Astrocyte of the hippocampus (primary cell): ENCODE results near the gene RNF213.
"Not testable (repeated sequence)": the region's sequence is repeated elsewhere in the genome, so short reads cannot be mapped to it uniquely, and the experiment has no call there.

Experiments
- DNase-seq: peaks from one replicate; pipeline ENCODE4 v3.0.0; 2011; ENCODE audit warnings: low read depth, low spot score

The RNF213 gene

DNA sequence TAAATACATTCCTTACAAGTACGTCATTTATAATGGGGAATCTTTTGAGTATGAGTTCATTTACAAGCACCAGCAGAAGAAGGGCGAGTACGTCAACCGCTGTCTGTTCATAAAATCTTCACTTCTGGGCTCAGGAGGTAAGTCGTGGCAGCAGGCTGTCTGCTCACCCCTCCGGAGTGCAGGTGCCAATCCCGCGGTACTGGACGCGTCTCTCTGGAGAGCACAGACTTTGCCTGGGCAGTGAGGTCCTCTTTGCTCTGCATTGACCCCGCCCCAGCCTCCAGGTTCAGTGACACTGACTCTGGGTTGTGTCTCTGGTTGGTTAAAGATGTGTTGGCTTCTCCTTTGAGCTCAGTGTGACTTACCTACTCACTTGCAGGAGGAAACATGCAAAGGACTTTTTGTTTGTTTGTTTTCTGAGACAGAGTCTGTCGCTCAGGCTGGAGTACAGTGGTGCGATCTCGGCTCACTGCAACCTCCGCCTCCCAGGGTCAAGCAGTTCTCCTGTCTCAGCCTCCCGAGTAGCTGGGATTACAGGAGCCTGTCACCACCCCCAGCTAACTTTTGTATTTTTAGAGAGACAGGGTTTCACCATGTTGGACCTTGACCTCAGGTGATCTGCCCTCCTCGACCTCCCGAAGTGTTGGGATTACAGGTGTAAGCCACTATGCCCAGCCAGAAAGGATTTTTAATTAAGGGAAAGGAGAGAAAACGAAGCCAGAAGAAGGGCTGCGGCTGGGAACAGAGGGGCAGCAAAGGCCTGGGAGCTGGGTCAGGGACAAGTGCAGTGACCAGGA, 31.2 kb downstream of the RNF213 start:
- no peak for DNase-seq

DNA sequence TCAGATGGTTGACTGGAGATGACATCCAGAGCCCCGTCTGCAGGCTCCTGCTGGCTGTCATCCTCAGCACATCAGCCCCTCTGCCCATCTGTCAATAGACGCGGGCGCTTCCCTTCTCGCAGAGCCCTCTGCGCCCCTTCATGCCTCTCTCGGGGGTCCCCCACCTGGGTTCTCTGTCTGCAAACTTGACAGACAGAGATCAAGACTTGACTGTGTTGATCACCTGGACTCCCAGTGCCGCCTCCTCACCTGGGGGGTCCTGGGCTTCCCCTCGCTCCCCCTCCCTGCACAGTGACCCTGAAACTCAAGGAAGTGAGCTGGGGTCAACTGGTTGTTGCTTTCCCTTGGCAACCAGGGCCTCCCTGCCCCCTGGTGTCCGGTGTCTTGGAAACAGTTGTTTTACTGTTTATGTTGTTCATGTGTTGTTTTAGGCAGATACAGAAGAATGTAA, 31.9 kb downstream of the RNF213 start:
- DNase-seq, result no peak

DNA sequence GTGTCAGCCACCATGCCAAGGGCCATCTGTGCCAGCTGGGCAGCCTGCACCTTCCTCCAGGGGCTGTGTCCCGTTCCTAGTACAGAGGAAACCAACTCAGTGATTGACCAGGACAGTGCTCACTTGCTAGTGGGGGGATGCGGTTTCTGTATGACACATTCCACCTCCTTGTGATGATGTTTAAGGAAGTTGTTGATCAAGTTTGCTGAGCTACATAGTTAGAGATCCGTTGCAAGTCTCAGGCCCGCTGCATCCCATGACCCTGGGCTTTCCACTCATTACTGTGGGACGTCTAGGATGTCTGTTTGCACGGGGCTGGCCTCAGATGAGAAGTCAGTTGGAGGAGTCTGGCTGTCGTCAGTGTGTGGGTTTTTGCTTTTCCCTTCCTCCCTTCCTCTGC, 33.6 kb downstream of the RNF213 start:
- DNase-seq, result no peak

DNA sequence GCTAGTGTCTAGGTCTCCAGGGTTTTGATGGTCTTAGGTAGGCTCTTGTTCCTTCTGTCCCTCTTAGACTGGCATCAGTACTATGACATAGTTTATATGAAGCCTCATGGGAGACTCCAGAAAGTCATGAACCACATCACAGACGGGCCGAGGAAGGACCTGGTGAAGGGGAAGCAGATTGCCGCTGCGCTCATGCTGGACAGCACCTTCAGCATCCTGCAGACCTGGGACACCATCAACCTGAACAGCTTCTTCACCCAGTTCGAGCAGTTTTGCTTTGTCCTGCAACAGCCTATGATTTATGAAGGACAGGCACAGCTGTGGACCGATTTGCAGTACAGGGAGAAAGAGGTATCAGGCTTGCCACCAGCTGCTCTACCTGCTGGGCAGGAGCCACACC, 34.0 kb downstream of the RNF213 start:
- DNase-seq, result no peak

DNA sequence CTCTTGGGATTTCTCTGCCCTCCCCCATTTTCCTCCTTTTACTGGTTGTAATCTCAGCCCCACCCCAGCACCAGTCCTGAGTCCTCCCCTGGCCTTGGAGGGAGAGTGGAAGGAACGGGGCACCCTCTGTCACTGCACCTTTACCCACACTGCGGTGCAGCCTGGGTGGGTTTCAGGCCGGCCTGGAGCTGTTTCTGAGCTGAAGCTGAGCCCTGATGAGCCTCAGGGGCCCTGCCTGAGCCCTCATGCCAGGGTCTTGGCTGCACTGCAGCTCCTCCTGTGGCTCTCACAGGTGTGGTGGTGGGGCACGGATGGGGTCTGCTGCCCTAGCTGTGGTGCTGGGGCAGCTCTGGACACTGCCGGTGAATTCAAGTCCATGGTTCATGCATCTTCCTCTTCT, 34.5 kb downstream of the RNF213 start:
- no peak for DNase-seq

DNA sequence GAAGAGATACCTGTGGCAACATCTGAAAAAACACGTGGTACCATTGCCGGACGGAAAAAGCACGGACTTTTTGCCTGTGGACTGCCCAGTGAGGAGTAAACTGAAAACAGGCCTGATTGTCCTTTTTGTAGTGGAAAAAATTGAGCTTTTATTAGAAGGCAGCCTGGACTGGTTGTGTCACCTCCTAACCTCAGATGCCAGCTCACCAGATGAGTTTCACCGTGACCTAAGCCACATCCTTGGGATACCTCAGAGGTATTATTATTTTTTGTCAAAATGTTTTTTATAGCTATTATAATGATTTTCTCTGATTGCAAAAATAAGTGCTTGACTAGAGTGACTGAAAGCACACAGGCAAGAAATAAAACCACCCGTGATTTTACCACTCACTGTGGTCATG, 34.9 kb downstream of the RNF213 start:
- DNase-seq, result no peak

DNA sequence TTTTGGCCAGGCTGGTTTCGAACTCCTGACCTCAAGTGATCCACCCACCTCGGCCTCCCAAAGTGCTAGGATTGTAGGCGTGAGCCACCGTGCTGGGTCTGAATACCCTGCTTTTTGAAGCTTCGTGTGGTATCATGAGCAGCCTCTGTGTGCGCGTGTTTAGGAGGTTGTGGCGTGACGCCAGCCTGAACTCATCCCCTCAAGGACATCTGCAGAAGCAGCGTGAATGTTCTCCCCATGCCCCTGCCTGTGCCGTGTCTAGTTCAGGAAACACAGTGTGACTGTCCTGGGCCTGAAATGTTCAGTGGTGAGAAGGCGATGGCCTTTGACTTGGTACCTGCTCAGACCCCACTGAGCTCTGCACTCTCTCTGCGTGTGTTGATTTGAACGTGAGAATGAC, 35.6 kb downstream of the RNF213 start:
- DNase-seq, result no peak

DNA sequence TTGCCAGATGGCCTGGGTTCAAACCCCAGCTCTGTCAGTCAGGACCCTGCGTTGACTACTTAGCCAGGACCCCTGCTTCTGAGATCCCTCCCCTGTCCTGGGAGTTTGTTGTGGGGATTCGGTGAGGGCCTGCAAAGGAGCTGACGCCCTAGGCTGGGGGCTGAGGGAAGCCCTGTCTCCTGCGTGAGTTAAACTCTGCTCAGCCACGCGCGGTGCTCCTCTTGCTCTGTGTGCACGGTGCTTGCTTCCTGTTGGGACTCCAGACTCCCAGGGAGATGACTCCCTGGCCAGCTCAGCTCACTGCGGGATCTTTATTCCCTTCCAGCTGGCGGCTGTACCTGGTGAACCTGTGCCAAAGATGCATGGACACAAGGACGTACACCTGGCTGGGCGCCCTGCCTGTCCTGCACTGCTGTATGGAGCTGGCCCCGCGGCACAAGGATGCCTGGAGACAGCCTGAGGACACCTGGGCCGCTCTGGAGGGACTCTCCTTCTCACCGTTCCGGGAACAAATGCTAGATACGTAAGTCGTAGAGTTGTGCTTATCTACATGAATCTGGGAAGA, 37.4 kb downstream of the RNF213 start:
- no peak for DNase-seq

DNA sequence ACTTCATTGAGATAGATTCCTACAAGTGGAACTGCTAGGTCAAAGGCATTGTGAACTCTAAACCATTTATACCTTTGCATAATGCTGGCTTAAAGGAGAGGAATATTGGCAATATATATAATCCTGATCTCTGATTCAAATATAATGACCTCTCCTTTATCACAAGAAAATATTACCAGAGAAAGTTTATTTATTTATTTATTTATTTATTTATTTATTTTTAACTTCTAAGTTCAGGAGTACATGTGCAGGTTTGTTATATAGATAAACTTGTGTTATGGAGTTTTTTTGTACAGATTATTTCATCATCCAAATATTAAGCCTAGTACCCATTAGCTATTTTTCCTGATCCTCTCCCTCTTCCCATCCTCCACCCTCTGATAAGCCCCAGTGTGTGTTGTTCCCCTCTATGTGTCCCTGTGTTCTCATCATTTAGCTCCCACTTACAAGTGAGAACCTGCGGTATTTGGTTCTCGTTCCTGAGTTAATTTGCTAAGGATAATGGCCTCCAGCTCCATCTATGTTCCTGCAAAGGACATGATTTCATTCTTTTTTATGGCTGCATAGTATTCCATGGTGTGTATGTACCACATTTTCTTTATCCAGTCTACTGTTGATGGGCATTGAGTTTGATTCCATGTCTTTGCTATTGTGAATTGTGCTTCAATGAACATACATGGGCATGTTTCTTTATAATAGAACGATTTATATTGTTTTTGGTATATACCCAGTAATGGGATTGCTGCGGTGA, 38.9 kb downstream of the RNF213 start:
- not testable (repeated sequence) for DNase-seq

DNA sequence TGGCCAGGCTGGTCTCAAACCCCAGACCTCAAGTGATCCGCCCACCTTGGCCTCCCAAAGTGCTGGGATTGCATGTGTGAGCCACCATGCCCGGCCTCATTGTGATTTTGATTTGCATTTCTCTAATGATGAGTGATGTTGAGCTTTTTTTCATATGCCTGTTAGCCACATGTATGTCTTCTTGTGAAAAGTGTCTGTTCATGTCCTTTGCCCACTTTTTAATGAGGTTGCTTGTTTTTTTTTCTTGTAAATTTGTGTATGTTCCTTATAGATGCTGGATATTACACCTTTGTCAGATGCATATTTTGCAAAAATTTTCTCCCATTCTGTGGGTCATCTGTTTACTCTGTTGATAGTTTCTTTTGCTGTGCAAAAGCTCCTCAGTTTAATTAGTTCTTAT, 40.1 kb downstream of the RNF213 start:
- DNase-seq, result not testable (repeated sequence)

DNA sequence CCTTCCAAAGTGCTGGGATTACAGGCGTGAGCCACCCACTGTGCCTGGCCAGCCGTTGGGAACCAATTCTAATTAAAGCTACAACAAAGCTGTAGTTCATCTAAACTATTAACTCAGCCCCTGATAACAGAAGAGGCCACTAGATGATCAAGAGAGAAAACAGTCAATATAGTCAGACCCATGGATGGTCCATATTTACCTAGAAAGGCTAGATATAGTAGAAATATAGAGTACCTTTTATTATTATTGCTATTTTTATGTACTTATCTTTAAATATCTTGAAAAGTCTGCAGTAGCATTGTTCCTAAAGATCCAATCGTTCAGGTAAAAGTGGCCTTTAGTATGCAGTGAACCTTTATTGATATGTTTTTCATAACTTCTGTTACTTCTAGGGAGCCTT, 43.2 kb downstream of the RNF213 start:
- no peak for DNase-seq

DNA sequence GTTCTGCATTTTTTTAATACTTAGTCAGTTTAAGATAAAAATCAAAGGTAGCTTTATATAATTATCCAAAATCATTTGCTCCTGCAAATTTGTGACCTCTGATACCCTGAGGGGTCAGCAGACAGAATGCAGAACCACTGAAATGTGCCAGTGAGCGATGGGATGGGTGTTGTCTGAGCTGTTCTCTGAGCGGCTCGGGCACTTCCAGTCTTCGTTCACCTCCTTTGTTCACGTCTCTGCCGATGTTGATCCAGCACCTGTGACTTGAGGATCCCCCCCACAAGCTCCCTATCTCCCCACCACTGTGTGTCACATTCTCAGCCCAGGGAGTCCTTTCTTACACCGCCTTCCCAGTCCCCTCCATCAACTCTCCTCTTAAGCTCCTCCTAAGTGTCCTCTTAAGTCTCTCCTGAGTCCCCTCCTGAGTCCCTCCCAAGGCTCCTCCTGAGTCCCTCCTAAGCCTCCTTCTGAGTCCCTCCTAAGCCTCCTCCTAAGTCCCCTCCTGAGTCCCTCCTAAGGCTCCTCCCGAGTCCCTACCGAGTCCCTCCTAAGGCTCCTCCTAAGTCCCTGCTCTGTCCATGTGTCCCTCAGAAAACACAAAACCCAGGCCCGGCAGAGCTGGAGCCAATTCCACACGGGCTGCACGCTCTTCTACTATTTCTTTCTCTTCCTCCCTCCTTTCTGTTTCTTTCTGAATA, 47.5 kb downstream of the RNF213 start:
- no peak for DNase-seq

DNA sequence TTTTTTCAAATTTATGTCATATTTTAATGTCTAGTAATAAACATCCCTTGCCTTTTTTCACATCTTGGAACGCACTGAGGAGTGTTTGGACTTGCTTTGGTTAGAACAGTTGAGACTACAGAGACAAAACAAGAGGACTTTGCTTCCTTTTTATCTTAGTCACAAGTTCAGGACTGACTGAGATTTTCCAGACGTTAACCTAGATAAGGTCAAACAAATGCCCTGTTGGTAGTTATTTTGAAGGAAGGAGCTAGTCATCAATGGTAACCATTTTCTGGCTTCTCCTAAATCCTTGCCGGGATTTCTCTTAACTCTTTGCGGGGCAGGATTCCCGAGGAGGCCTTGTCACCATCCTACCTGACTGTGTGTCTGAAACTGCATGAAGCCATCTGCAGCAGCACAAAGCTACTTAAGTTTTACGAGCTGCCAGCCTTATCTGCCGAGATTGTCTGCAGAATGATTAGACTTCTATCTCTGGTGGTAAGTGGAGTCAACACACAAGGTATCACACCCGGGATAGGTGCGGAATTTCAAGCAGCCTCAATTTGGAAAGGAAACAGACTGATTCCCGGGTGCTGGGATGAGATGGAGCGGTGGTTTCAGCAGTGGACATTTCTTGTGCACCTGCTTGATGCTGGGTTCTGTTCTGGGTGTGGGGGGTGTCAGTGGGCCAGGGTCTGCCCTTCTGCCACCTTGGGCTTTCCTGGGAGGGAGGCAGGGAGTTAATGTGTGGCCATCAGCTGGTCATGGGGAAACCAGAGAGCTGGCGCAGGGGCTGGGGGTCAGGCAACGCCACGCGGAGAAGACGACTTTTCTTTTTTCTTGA, 48.3 kb downstream of the RNF213 start:
- no peak for DNase-seq

DNA sequence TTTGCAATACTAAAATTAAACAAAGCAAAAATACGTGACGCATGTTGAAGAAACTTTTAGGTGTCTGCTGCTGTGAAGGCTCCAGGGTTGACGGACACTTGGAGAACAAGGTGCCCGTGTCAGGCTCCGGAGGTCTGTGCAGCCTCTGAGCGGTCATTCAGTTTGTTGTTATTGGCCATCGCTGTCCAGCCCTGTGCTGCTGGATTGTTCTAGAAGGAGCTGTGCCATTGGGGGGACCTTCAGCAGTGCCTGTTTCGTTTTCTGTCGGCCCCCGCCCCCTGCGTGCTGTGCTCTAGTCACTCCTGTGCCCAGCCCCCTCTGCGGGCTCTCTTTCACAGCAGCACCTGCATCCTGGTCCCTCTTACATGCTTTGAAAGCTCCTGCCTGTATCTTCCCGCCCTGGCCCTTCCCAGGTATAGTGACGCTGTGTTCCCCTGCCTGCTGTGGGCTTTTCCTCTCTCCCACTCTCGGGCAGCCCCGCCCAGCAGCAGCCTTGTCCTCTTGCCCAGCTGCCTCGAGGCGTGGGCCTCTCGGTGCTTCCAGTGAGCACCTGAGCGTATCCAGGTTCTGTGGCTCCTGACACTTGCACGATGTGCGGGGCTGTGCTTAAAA, 50.7 kb downstream of the RNF213 start:
- no peak for DNase-seq

DNA sequence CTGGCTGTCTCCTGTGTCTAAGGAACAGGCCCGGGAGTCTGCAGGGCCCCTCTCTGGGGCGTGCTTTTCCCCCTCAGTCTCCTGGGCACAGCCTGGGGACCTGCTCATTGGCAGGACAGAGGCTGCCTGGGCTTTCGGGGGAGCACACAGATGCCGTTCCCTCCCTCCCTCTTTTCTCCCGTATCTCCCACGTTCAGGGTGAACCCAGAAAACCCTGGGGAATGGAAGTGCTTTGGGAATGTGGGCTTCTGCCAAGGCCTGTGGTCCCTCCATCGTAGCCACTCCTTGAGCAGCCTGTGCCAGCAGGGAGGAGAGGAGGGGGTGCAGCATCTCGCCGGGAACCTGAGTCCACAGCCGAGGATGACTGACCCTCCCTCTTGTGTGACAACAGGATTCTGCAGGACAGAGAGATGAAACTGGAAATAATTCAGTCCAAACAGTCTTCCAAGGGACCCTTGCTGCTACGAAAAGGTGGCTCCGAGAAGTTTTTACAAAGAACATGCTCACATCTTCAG, 52.0 kb downstream of the RNF213 start:
- no peak for DNase-seq

DNA sequence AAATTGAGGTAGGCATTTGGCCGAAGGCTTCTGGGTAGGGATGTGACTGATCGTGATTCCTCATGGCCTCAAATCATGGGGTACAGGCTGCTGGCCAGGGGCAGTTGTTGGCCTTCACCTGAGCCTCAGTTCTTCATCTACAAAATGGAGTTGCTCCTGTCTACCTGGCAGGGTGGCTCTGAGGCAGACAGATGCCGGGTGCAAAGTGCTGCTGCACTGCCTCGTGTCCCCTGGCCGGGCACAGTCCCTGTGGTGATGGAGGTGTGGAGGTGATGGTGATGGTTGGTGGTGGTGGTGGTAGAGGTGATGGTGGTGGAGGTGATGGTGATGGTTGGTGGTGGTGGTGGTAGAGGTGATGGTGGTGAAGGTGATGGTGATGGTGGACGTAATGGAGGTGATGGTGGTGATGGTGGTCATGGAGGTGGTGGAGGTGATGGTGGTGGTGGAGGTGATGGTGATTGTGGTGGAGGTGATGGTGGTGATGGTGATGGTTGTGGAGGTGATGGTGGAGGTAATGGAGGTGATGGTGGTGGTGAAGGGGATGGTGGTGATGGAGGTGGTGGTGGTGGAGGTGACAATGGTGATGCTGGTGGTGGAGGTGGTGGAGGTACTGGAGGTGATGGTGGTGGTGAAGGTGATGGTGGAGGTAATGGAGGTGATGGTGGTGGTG, 52.6 kb downstream of the RNF213 start:
- no peak for DNase-seq

DNA sequence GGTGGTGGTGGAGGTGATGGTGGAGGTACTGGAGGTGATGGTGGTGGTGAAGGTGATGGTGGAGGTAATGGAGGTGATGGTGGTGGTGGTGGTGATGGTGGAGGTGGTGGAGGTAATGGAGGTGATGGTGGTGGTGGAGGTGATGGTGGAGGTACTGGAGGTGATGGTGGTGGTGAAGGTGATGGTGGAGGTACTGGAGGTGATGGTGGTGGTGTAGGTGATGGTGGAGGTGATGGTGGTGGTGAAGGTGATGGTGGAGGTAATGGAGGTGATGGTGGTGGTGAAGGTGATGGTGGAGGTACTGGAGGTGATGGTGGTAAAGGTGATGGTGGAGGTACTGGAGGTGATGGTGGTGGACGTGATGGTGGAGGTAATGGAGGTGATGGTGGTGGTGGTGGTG, 53.3 kb downstream of the RNF213 start:
- not testable (repeated sequence) for DNase-seq

DNA sequence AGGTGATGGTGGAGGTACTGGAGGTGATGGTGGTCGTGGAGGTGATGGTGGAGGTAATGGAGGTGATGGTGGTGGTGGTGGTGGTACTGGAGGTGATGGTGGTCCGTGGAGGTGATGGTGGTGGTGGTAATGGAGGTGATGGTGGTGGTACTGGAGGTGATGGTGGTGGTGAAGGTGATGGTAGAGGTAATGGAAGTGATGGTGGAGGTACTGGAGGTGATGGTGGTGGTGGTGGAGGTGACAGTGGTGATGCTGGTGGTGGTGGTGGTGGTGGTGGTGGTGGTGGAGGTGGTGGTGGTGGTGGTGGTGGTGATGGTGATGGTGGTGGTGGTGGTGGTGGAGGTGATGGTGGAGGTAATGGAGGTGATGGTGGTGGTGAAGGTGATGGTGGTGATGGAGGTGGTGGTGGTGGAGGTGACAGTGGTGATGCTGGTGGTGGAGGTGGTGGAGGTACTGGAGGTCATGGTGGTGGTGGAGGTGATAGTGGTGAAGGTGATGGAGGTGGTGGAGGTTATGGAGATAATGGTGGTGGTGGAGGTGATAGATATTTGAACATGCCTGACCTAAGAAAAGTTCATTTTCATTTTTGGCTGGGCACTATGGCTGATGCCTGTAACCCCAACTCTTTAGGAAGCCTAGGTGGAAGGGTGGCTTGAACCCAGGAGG, 55.0 kb downstream of the RNF213 start:
- DNase-seq, result no peak

DNA sequence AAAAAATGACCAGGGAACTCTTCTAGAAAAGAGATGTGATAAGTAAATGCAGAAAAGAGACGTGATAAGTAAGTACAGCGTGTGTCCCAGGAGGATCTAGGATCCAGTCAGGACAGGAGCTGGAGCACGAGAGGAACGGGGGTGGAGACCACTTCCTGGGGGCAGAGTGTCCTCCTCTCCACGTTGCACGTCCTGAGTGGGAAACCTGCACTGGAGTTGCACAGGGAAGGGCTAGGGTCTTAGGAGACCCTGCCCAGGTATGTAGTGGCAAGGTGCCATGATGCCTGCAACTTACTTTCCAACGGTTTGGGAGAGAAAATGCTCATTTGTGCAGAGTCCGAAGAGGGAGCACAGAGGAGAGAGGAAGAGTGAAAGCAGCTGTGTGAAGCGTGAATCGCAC, 55.8 kb downstream of the RNF213 start:
- no peak for DNase-seq
